ENCODE measurements around the gene CRY2.

- TF ChIP-seq CTCF (IDR thresholded peaks at IDR 0.05): no peak
- TF ChIP-seq POLR2A (IDR thresholded peaks at IDR 0.05): no peak
Measured at GRCh38 chr11:45930031-45930794, 82.9 kb downstream of the CRY2 start.
